GM19240 (cell line): ENCODE data around the gene MYO1C.

Experiments
- DNase-seq: peaks from one replicate; pipeline ENCODE4 v3.0.0; 2011; ENCODE audit warnings: low spot score; ENCODE audit not compliant: insufficient read length

Gene MYO1C

DNA sequence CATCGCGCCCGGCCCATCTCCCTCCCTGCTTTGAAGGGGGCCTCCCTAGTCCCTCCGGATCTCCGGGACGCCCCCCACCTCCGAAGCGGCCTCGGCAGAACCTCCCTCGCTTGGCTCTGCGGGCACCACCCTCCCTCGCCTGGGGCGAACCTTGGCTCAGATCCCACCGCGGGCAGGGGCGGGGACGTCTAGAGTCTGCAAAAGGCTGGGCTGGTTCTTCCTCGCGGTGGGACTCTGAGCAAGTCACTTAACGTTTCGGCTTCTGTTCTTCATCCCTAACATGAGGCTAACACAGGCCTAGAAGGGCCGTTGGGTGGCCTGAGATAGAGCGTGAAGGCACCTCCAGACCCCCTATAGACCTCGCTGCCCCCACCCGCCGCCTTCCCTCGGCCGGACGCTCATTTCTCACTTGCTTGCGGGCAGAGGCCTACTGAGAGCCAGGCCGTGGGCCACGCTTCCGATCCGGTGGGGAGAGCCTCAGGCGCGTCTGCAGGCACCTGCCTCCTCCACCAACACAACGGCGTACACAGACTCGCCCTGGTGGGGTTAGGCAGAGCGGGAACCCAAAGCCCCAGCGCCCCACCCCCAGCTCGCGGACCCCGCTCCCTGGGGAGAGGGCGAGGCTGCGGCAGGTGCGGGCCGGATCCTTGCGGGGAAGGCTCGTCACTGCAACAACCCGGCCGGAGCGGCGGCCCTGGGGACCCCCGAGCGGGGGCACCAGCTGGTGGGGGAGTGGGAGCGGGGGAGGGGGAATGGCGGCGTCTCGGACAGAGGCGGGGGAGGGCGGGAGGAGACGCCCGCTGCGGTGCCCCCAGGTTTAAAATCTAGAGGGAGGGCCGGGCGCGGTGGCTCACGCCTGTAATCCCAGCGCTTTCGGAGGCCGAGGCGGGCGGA is 5.4 kb downstream of the MYO1C start:
- peak; percentile 64 for DNase-seq

DNA sequence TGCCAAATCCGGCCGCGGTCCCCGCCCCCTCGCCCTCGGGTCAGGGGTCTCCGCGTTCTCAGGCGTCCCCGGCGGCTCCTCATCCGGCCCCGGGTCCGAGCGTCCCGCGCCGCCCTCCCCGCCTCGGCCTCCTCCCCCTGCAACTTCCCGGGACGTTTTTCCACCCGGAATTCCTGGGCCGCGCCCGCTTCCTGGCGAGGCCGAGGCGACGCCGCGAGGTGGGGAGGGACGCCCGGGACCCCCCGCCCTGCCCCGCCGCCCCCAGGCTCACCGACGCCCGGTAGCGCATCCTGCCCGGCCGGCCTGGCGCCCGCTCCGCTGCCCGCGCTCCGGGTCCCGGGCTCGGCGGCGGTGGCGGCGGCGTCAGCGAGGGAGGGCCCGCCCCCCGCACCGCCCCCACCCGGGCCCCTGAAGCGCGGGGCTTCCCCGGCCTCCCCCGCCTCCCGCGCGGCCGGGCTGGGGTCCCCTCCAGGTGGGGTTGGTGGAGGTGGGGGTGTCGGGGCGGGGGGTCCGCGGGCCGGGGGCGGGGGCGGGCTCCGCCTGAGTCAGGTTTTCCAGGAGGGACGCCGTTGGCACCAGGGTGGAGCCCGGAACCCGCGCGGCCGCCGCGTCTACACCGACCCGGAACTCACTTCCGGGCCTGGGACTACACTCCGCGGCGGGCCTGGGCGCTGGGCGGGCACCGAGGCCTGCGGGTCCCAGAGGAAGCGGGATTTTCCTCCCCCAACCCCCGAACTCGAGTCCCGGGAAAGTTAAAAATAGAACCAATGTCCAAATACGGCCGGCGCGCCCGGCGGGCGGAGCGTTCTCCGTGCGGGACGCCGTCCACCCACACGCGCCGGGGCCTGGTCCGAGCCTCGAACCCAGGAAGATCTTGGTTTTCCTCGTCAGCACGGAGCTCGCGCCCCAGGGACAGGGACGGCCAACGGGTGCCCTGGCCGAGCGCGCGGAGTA is 6.8 kb downstream of the MYO1C start:
- DNase-seq = no peak

DNA sequence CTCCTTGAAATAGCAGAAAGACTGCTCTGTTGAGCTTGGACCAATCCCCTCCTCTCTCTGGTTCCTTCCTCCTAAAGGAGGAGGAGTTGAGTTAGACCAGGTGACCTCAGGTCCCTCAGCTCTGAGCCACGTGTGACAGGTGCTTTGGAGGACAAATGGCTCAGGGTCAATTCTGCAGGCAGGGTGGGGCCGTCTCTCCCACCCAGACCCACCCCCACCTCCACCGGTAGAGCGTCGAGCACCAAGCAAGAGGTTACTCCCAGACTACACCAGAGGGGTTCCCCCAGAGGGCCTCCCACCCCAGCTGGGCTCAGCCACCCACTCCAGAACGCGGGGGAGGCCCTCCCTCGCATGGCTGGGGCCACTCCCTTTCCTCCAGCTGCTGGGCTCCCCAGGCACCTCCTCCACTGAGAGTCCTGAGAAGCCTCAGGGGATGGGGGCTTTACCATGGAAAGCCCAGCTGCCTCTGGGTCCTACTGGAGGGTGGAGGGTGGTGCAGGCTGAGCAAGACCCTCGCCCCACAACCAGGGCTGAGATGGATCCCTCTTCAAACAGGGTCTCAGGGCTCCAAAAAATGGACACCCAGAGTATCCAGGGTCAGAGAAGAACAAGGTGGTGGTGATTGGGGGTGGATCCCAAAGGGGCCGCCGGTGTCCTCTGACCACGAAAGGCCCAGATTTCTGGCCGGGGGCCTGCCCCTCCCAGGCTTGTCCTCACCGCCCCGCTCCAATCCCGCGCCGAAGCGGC is 7.6 kb downstream of the MYO1C start:
- DNase-seq = peak; percentile 70

DNA sequence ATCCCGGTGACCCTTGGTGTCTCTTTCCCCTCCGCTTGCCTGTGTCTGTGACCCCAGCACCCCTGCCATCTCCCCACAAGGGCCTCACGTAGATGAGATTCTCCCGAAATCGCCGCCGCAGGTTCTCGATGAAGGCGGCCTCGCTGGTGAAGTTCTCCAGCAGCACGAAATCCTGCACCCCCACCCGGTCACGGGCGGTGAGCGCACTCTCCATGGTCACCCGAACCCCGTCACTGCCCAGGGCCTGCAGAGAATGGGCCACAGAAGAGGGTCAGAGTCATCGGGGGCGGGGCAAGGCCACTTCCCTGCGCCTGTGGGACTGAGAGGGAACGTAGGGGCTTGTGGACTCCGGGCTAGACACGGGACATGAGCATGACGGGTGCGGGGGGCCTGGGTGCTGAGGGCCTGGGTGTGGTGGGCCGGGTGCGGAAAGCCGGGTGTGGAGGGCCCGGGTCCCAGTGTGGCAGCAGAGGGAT is 8.4 kb downstream of the MYO1C start:
- no peak for DNase-seq

DNA sequence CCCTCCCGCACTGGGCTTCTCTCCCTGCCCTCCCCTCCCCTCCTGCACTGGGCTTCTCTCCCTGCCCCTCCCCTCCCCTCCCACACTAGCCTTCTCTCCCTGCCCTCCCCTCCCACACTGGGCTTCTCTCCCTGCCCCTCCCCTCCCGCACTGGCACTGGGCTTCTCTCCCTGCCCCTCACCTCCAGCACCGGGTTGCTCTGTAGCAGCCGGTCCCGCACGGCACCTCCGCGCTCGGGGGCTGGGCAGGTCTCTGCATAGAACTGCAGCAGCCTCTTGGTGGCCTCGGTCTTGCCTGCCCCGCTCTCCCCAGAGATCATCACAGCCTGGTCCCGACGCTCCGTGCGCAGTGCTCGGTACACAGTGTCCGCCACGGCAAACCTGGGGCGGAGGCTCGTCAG is 9.8 kb downstream of the MYO1C start:
- DNase-seq = no peak

DNA sequence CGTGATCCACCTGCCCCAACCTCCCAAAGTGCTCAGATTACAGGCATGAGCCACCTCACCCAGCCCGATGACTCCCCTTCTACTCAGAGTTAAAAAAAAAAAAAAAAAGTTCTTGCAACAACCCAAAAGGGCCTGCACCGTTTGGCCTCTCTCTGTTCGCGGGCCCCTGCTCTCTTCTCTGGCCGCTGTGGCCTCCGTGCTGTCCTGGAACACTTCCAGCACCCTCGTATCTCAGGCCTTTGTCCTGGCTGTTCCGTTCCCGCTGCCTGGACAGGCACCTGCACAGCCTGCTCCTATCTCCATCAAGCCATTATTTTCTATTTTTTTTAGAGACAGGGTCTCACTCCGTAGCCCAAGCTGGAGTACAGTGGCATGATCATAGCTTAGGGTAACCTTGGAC is 10.8 kb downstream of the MYO1C start:
- no peak for DNase-seq

DNA sequence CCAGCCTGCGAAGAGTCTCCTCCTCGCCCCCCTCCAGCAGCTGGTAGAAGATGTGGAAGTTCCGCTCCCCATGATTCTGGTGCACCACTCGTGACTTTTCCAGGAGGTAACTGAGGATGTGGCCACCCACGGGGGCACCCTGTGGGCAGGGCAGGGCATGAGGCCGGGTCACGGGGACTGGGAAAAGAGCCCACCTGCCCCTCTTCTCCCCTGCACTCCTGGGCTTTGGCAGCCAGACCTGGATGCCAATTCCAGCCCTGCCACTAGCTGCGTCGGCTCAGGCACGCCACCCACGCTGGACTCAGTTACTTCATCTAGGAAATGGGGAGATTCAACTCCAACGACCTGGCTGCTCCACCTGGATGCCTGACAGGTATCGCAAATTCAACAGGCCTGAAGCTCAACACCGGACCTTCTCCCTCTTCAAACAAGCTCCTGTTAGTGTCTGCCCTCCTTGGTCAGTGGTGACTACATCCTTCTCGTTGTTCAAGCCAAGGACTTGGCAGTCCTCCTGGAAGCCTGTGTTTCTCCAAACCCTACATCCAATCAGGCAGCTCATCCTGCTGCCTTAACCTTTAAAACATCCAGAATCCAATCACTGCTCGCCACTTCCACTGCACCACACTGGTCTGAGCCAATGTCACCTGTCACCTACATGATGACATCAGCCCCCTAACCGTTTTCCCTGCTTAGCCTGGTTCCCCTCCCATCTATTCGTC is 11.6 kb downstream of the MYO1C start:
- DNase-seq = no peak

DNA sequence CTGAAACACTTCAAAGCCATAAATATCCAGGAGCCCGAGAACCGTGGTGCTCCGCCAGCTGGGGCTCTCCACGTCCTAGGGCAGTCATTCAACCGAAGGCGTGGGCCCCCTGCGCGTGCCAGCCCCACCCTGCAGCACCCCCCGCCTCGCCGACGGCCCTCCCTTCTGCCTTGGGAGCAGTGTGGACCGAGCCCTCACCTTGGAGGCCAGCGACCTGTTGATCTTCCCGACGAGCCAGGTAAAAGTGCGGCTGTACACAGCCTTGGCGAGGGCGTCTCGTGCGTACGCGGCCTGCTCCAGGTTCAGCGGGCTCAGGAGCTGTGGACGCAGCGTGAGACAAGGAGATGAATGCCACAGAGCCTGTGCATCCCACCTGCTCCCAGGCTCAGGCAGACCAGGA is 14.1 kb downstream of the MYO1C start:
- no peak for DNase-seq

DNA sequence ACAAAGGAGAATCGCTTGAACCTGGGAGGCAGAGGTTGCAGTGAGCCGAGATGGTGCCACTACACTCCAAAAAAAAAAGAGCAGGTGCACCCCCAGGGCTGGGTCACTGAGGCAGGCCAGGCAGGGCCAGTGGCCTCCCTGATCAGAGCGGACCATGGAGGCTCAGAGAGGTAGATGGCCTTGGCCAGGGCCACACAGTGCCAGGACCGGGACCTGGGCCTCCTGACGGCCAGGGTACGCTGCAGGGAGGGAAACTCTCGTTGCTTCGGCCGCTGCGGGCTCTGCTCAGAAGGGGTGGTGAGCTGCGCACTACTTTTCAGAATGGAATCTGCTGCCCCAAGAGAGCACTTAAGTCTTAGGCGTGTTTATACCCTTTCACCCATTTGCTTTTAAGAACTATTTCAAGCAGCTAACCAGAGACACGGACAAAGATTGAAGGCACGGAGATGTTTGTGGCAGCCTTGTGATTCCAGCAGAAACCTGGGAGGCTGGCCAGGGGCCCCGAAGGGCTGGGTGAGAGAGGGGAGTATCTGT is 17.1 kb downstream of the MYO1C start:
- DNase-seq = no peak

DNA sequence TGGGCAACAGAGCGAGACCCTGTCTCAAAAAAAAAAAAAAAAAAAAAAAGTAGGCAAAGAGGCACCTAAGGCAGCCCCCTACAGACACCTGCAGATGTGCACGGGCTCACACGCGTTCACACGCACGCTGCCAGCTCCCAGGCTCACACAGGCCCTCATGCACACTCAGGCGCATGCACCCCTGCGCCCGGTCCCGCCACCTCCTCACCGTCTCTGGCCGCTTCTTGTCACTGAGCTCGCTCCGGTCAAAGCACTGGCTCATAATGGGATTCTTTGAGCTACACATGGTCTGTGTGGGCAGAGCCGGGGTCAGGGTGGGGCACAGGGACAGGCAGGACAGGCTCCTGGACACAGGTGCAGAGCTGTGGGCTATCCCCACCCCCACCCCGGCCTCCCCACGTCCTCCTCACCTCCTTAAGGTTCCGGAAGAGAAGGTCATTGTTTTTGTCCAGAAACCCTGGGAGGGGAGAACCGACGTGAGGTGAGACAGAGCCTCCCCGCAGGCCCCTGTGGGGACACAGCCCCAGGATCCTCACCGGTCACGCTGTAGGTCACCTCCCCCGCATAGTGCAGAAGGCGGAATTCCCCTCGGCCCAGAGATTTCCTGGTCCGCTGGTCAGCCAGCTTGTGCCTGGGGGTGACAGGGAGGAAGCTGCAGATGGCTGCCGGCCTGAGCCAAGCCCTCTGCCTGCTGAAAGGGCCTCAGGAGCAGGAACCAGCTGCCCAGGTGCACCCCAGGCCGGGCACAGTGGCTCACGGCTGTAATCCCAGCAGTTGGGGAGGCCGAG is 17.9 kb downstream of the MYO1C start:
- DNase-seq = peak; percentile 89

DNA sequence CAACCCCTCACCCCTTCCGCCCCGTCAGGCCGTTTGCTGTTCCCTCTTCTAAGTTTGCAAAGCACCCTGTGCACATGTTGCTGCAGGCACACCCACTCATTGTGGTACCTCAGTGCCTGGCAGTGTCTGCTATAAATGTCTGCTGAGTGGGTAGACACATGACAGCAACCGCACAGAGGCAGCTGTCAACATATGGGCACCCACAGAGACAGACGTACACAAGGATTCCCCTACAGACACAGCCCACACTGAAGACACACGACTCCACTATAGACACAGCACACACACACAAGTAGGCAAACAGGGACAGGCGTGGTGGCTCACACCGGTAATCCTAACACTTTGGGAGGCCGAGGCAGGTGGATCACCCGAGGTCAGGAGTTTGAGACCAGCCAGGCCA is 18.6 kb downstream of the MYO1C start:
- no peak for DNase-seq

DNA sequence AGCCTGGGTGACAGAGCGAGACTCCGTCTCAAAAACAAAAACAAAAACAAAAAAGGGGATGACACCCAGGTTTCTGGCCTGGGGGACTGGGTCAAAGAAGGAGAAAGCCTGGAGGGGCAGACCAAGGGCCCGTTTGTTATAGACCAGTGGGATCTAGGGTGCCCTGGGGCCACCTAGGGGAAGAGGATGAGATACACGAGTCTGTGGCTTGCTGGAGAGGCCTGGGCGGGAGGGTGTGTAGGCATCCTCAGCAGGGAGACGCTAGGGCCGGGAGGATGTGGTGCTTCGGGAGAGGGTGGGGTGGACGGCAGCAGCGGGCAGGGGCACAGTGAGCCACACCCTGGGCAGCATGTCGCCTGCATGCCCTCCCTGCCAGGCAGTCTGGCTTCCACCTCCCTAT is 19.3 kb downstream of the MYO1C start:
- no peak for DNase-seq

DNA sequence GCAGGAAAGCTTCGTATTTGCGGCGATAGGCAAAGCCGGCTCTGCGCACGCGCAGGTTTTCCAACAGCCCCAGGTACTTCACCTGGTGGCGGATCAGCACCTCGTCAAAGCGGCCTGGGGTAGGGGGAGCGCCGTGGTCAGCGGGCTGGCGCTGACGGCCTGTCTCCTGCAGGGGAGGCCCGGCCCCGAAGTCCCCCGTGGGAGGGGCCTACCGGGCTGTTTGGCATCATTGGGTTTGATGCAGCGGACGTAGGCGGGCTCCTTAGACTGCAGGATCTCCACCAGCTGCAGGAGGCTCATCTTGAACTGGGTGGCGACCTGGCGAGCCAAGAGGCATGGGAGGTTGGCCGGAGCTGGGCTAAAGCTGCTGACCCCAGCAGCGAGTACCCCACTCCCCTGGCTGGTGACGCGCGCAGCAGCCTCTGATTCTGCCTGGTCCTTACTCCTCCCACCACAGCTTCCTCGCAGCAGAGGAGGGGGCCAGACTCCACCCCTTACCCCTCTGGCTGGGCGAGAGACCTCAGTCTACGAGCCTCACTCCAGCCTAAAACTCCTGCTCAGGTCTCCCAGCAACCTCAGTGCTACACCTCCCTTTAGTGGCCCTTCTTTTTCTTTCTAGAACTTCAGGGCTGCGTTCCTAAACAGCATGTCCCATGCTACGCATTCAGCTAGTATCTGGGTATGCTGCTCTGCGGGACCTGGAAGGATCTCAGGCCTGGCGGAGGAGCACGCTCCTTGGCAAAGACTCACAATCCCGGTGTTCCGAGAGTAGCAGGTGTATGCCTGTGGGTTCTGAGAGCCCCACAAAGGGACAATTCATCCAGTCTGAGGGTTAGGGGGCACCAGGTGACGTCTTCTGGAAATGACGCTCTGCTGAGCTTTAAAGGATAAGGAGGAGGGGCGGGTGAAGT is 20.3 kb downstream of the MYO1C start:
- no peak for DNase-seq

DNA sequence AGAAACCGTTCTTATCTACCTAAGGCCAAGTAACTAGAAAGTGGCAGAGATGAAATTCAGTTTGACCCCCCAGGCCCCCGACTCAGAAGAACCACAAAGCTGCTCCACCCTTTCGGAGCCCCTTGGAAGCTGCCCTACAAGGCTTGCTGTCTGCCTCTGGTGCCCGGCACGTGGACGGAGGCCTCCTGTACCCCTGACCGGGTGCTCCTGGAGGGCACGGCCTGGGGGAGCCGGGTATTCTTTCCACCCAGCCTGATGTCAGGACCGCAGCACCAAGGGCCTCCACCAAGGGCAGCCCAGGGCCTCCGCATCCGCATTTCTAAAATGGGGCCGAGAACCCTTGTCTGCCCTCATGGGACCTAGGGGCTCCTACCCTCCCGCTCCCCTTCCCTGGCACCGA is 21.0 kb downstream of the MYO1C start:
- no peak for DNase-seq

DNA sequence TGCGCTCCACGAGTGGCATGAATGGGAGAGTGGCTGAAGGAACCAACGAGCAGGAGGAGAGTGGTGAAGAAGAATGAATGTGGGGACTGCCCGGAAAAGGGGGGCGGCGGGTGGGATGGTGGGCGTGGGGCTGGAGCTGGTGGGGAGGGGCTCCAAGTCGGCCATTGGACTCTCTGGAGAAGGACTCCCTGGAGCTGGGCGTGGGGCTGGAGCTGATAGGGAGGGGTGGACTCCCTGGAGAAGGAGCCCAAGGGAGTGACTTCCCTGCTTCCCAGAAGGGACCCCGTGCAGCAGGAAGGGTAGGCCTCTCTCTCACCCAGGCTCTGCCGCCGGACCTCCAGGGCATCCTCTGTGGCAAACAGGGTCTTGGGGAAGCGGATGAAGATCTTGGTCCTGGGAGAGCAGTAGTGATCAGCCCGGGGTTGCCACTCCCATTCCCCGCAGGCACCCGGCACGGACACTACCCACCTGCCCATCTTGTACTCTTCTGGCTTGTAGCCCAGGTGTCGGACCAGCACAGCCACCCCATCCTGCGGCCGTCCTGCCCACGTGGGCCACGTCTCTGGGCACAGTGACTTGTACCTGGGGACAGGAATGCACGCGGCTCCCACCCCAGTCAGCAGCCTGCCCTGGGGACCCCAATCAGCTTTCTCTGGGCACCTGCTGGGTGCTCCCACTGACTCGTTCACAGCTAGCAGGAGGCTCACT is 21.6 kb downstream of the MYO1C start:
- no peak for DNase-seq

DNA sequence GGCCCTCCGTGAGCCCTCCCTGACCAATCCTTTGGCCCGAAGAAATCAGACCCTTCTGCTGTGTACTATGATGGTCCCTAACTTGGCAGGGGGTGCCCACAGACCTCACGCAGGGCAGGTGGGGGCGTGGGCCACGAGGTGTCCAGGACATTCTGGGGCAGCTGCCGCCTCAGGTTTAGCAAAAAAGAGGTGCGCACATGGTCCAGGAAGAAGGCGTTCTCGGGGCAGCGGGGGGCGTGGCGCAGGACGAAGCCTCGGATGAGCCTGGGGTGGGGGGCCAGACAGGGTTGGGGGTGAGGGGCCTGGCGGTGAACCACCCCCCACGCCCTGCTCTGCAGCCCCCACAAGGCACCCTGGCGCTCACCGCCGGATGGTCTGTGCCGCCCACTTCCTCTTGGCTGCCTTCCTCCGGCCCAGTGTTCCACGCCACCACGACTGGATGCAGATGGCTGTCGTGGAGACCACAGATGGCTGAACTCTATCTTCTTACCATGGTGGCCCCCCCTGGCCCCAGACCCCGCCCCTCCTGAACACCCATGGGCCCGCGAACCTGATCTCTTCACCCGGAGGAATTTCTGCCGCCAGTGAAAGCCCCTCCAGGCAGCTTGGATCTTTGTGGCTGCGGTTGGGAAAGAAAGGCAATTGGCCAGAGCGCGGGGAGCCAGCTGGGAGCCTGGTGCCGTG is 22.3 kb downstream of the MYO1C start:
- DNase-seq = no peak

DNA sequence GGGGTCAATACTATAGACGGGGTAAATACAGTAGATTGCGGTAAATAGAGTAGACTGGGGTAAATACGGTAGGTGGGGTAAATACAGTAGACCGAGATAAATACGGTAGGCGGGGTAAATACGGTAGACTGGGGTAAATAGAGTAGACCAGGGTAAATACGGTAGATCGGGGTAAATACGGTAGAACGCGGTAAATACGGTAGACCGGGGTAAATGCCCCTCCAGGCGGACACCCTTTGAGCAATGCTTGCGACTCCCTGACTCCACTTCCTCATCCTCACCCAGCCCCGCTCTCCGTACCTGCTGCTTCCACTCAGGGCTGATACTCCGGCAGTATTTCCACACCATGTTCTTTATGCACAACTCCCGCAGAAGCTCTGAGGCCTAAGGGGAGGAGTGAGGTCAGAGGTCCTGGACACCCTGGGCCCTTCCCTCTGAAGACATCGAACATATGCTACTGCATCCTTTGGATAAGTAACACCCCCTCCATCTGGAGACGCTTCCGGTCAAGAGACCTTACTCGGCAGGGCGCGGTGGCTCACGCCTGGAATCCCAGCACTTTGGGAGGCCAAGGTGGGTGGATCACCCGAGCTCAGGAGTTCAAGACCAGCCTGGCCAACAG is 23.1 kb downstream of the MYO1C start:
- DNase-seq = no peak
